HG03039 (cell line): Measurements from ENCODE around the gene KAT7.
"Not testable (repeated sequence)": the region's sequence is repeated elsewhere in the genome, so short reads cannot be mapped to it uniquely, and the experiment has no call there.

Experiments used
- ATAC-seq: cut with Tn5 transposase; IDR thresholded peaks from one replicate; pipeline ENCODE4 v1.9.1; 2021; ENCODE audit warnings: mild to moderate bottlenecking, moderate library complexity; ENCODE audit not compliant: unreplicated experiment

KAT7 gene

GRCh38 chr17:49798182-49798581 lies 9.7 kb downstream of the KAT7 start:
- no peak for ATAC-seq

- no peak for ATAC-seq
Observed at GRCh38 chr17:49798738-49799137, 10.3 kb downstream of the KAT7 start.

GRCh38 chr17:49809056-49809455 lies 20.6 kb downstream of the KAT7 start:
- no peak for ATAC-seq

GRCh38 chr17:49814781-49815529 lies 26.5 kb downstream of the KAT7 start:
- ATAC-seq = no peak

GRCh38 chr17:49815761-49816281 lies 27.3 kb downstream of the KAT7 start:
- ATAC-seq = no peak

- no peak for ATAC-seq
Observed at GRCh38 chr17:49817993-49818392, 29.5 kb downstream of the KAT7 start.

- no peak for ATAC-seq
Observed at GRCh38 chr17:49819138-49819537, 30.7 kb downstream of the KAT7 start.

GRCh38 chr17:49819651-49820050 lies 31.2 kb downstream of the KAT7 start:
- ATAC-seq = no peak

- ATAC-seq = no peak
Observed at GRCh38 chr17:49820773-49821172, 32.3 kb downstream of the KAT7 start.

GRCh38 chr17:49821466-49821865 lies 33.0 kb downstream of the KAT7 start:
- ATAC-seq = no peak

GRCh38 chr17:49821916-49822315 lies 33.4 kb downstream of the KAT7 start:
- ATAC-seq = no peak

GRCh38 chr17:49822829-49823228 lies 34.3 kb downstream of the KAT7 start:
- no peak for ATAC-seq

GRCh38 chr17:49823614-49824013 lies 35.1 kb downstream of the KAT7 start:
- ATAC-seq = no peak

- no peak for ATAC-seq
Observed at GRCh38 chr17:49825645-49826044, 37.2 kb downstream of the KAT7 start.

GRCh38 chr17:49828325-49828724 lies 39.8 kb downstream of the KAT7 start:
- ATAC-seq = not testable (repeated sequence)

- no peak for ATAC-seq
Observed at GRCh38 chr17:49829026-49829425, 40.5 kb downstream of the KAT7 start.

- ATAC-seq = no peak
Observed at GRCh38 chr17:49830605-49831004, 42.1 kb downstream of the KAT7 start.

- no peak for ATAC-seq
Observed at GRCh38 chr17:49832840-49833599, 44.5 kb downstream of the KAT7 start.

GRCh38 chr17:49834118-49834743 lies 45.8 kb downstream of the KAT7 start:
- no peak for ATAC-seq

- no peak for ATAC-seq
Observed at GRCh38 chr17:49835472-49835871, 47.0 kb downstream of the KAT7 start.
